ENCODE data around the gene SLC4A9.

SLC4A9 gene

GRCh38 chr5:140365941-140366340, 5.9 kb downstream of the SLC4A9 start:
- Histone ChIP-seq H3K9me2 (ENCODE audit: low read depth, low read length) (no peaks in the 10 kb centered on the region), H3K4me1 (ENCODE audit: insufficient read depth, low read length, severe bottlenecking) (peaks cover 4% of the 10 kb centered on the region), H3K9ac (ENCODE audit: low read length) (no peak overlapping the region), H2AFZ (ENCODE audit: low read length) (no peak overlapping the region), H3K27ac (ENCODE audit: low read depth, low read length, poor library complexity, severe bottlenecking) (no peak overlapping the region), H3K4me3 (ENCODE audit: low read depth, low read length, poor library complexity, severe bottlenecking) (no peak overlapping the region), H3K9me3 (ENCODE audit: low read length) (no peaks in the 10 kb centered on the region), H3K4me2 (ENCODE audit: low read length) (no peak overlapping the region), H3K36me3 (ENCODE audit: insufficient read depth, low read length) (no peaks in the 10 kb centered on the region), H3F3A (ENCODE audit: insufficient read depth, low read length) (no peaks in the 10 kb centered on the region), H3K27me3 (ENCODE audit: insufficient read depth, low read length) (no peaks in the 10 kb centered on the region), H3K79me2 (ENCODE audit: insufficient read depth, low read length) (no peaks in the 10 kb centered on the region), H4K20me1 (ENCODE audit: insufficient read depth, low read length) (no peaks in the 10 kb centered on the region)
- TF ChIP-seq EZH2 (IDR thresholded peaks at IDR 0.05; ENCODE audit: borderline replicate concordance, low read length) (no peak), CTCF (IDR thresholded peaks at IDR 0.05; ENCODE audit: low read length) (no peak)

GRCh38 chr5:140366589-140367255, 6.7 kb downstream of the SLC4A9 start:
- Histone ChIP-seq H3K9me3 (ENCODE audit: low read length) (no peaks in the 10 kb centered on the region), H3K36me3 (ENCODE audit: insufficient read depth, low read length) (no peaks in the 10 kb centered on the region), H3K79me2 (ENCODE audit: insufficient read depth, low read length) (no peaks in the 10 kb centered on the region), H3K9me2 (ENCODE audit: low read depth, low read length) (no peaks in the 10 kb centered on the region), H3F3A (ENCODE audit: insufficient read depth, low read length) (no peaks in the 10 kb centered on the region), H3K9ac (ENCODE audit: low read length) (no peak overlapping the region), H3K27ac (ENCODE audit: low read depth, low read length, poor library complexity, severe bottlenecking) (no peak overlapping the region), H3K4me2 (ENCODE audit: low read length) (no peak overlapping the region), H3K4me3 (ENCODE audit: low read depth, low read length, poor library complexity, severe bottlenecking) (no peak overlapping the region), H3K27me3 (ENCODE audit: insufficient read depth, low read length) (no peaks in the 10 kb centered on the region), H3K4me1 (ENCODE audit: insufficient read depth, low read length, severe bottlenecking) (peaks cover 4% of the 10 kb centered on the region), H4K20me1 (ENCODE audit: insufficient read depth, low read length) (no peaks in the 10 kb centered on the region), H2AFZ (ENCODE audit: low read length) (no peak overlapping the region)
- TF ChIP-seq CTCF (IDR thresholded peaks at IDR 0.05; ENCODE audit: low read length), result no peak
- TF ChIP-seq EZH2 (IDR thresholded peaks at IDR 0.05; ENCODE audit: borderline replicate concordance, low read length), result no peak

- Histone ChIP-seq H3K9ac (ENCODE audit: low read length) (no peak overlapping the region), H4K20me1 (ENCODE audit: insufficient read depth, low read length) (no peaks in the 10 kb centered on the region), H3K27me3 (ENCODE audit: insufficient read depth, low read length) (no peaks in the 10 kb centered on the region), H3K4me3 (ENCODE audit: low read depth, low read length, poor library complexity, severe bottlenecking) (no peak overlapping the region), H3F3A (ENCODE audit: insufficient read depth, low read length) (no peaks in the 10 kb centered on the region), H2AFZ (ENCODE audit: low read length) (no peak overlapping the region), H3K4me2 (ENCODE audit: low read length) (no peak overlapping the region), H3K27ac (ENCODE audit: low read depth, low read length, poor library complexity, severe bottlenecking) (no peak overlapping the region), H3K36me3 (ENCODE audit: insufficient read depth, low read length) (no peaks in the 10 kb centered on the region), H3K9me2 (ENCODE audit: low read depth, low read length) (no peaks in the 10 kb centered on the region), H3K79me2 (ENCODE audit: insufficient read depth, low read length) (no peaks in the 10 kb centered on the region), H3K4me1 (ENCODE audit: insufficient read depth, low read length, severe bottlenecking) (peaks cover 4% of the 10 kb centered on the region), H3K9me3 (ENCODE audit: low read length) (no peaks in the 10 kb centered on the region)
- no peak for TF ChIP-seq EZH2 (IDR thresholded peaks at IDR 0.05; ENCODE audit: borderline replicate concordance, low read length)
- no peak for TF ChIP-seq CTCF (IDR thresholded peaks at IDR 0.05; ENCODE audit: low read length)
These were observed 7.4 kb downstream of the SLC4A9 start for GRCh38 chr5:140367256-140368013.
